ENCODE data around the gene TRIP4. TPM values are rescaled to one million over a fixed set of nuclear protein-coding genes. Genes with fewer than 3 reads are reported as not detected.
A peak's percentile ranks its signal among the peaks of the same experiment; 100 is the strongest.
"Not testable (repeated sequence)": the region's sequence is repeated elsewhere in the genome, so short reads cannot be mapped to it uniquely, and the experiment has no call there.

Gene TRIP4
- total RNA-seq, result 10.7 and 13.9 TPM in 2 replicates

- peak; percentile 98 for DNase-seq
These were observed at the start of gene TRIP4 for GRCh38 chr15:64387562-64388168. Gene TRIP4, plus strand, starts transcription at chr15:64387836. Its CDS starts 28 bp downstream, at chr15:64387864.

GRCh38 chr15:64340355-64340754 is 47.3 kb upstream of the TRIP4 start:
- DNase-seq, result no peak

GRCh38 chr15:64341961-64342360 is 45.7 kb upstream of the TRIP4 start:
- no peak for DNase-seq

GRCh38 chr15:64343222-64343621 is 44.4 kb upstream of the TRIP4 start:
- DNase-seq, result no peak

GRCh38 chr15:64343841-64344240 is 43.8 kb upstream of the TRIP4 start:
- DNase-seq, result peak; percentile 25

GRCh38 chr15:64344651-64345294 is 42.9 kb upstream of the TRIP4 start:
- DNase-seq, result peak; percentile 41

- not testable (repeated sequence) for DNase-seq
These were observed 41.4 kb upstream of the TRIP4 start for GRCh38 chr15:64346242-64346641.

GRCh38 chr15:64348455-64348854 is 39.2 kb upstream of the TRIP4 start:
- peak; percentile 54 for DNase-seq

GRCh38 chr15:64349375-64349774 is 38.3 kb upstream of the TRIP4 start:
- DNase-seq, result no peak

- peak; percentile 63 for DNase-seq
These were observed 36.4 kb upstream of the TRIP4 start for GRCh38 chr15:64351265-64351664.

GRCh38 chr15:64354688-64355344 is 32.8 kb upstream of the TRIP4 start:
- DNase-seq, result no peak

GRCh38 chr15:64355348-64355943 is 32.2 kb upstream of the TRIP4 start:
- DNase-seq, result peak; percentile 37

GRCh38 chr15:64355944-64356709 is 31.5 kb upstream of the TRIP4 start, which contains the start of gene CSNK1G1:
Gene CSNK1G1, minus strand, starts transcription at chr15:64356173. Its CDS starts 55,674 bp downstream, at chr15:64300499.
- DNase-seq, result peak; percentile 98

- DNase-seq, result no peak
These were observed 31.0 kb upstream of the TRIP4 start for GRCh38 chr15:64356710-64357040.

GRCh38 chr15:64361259-64361658 is 26.4 kb upstream of the TRIP4 start:
- no peak for DNase-seq

- no peak for DNase-seq
These were observed 18.5 kb upstream of the TRIP4 start for GRCh38 chr15:64369078-64369607.

GRCh38 chr15:64371383-64371782 is 16.3 kb upstream of the TRIP4 start:
- not testable (repeated sequence) for DNase-seq

GRCh38 chr15:64373360-64373759 is 14.3 kb upstream of the TRIP4 start:
- no peak for DNase-seq

- peak; percentile 24 for DNase-seq
These were observed 8.2 kb upstream of the TRIP4 start for GRCh38 chr15:64379216-64379960.

- not testable (repeated sequence) for DNase-seq
These were observed 7.3 kb upstream of the TRIP4 start for GRCh38 chr15:64380130-64380870.
